ENCODE results near the gene CYSRT1.

The CYSRT1 gene

GRCh38 chr9:137234758-137235423 lies 9.9 kb downstream of the CYSRT1 start:
- no peak for DNase-seq (ENCODE audit: extremely low spot score)
- ChIA-PET CTCF (interaction anchor here (0.5 kb wide), 1 partner anchor 185 kb away, joined by 4 read pairs; no protein-coding TSS in a partner anchor), POLR2A (interaction anchor here (1.1 kb wide), 1 partner anchor 19 kb away, joined by 3 read pairs; no protein-coding TSS in a partner anchor)
- no peak for TF ChIP-seq HDGF (IDR thresholded peaks at IDR 0.05; ENCODE audit: borderline replicate concordance)
- TF ChIP-seq ARNT (IDR thresholded peaks at IDR 0.05) = no peak
- no peak for TF ChIP-seq SUZ12 (IDR thresholded peaks at IDR 0.05)
- TF ChIP-seq BHLHE40 (IDR thresholded peaks at IDR 0.05; ENCODE audit: borderline replicate concordance) = no peak
- TF ChIP-seq FOXK2 (IDR thresholded peaks at IDR 0.05) = no peak
- no peak for TF ChIP-seq TARDBP (IDR thresholded peaks at IDR 0.05)
- TF ChIP-seq ZNF384 (IDR thresholded peaks at IDR 0.05) = no peak
- TF ChIP-seq L3MBTL2 (conservative IDR thresholded peaks at IDR 0.05) = no peak
- no peak for TF ChIP-seq CTBP1 (IDR thresholded peaks at IDR 0.05; ENCODE audit: borderline replicate concordance)
- TF ChIP-seq FOXA1 (IDR thresholded peaks at IDR 0.05) = no peak
- TF ChIP-seq NFRKB (IDR thresholded peaks at IDR 0.05) = no peak
- no peak for TF ChIP-seq LEF1 (IDR thresholded peaks at IDR 0.05; ENCODE audit: borderline replicate concordance)
- TF ChIP-seq PKNOX1 (IDR thresholded peaks at IDR 0.05) = no peak
- TF ChIP-seq ELF4 (IDR thresholded peaks at IDR 0.05) = no peak
- no peak for TF ChIP-seq SP1 (IDR thresholded peaks at IDR 0.05)
- TF ChIP-seq FOXM1 (IDR thresholded peaks at IDR 0.05; ENCODE audit: borderline replicate concordance) = no peak

GRCh38 chr9:137235424-137236237 lies 10.7 kb downstream of the CYSRT1 start:
- ChIA-PET CTCF (interaction anchor here (1.0 kb wide), 2 partner anchors 110 to 166 kb away, joined by 3 to 4 read pairs; partner anchors contain the start of gene SAPCD2), POLR2A (interaction anchor here (1.0 to 2.3 kb wide), 3 partner anchors 10 to 19 kb away, joined by 3 to 10 read pairs (median 8); partner anchors contain the start of gene CYSRT1)
- TF ChIP-seq ELF4 (IDR thresholded peaks at IDR 0.05) (no peak), HDGF (IDR thresholded peaks at IDR 0.05; ENCODE audit: borderline replicate concordance) (no peak), L3MBTL2 (conservative IDR thresholded peaks at IDR 0.05) (no peak), NFRKB (IDR thresholded peaks at IDR 0.05) (no peak), PKNOX1 (IDR thresholded peaks at IDR 0.05) (no peak), BHLHE40 (IDR thresholded peaks at IDR 0.05; ENCODE audit: borderline replicate concordance) (no peak), TARDBP (IDR thresholded peaks at IDR 0.05) (no peak), SP1 (IDR thresholded peaks at IDR 0.05) (no peak), FOXM1 (IDR thresholded peaks at IDR 0.05; ENCODE audit: borderline replicate concordance) (no peak), SUZ12 (IDR thresholded peaks at IDR 0.05) (no peak), ARNT (IDR thresholded peaks at IDR 0.05) (no peak), CTBP1 (IDR thresholded peaks at IDR 0.05; ENCODE audit: borderline replicate concordance) (no peak), LEF1 (IDR thresholded peaks at IDR 0.05; ENCODE audit: borderline replicate concordance) (no peak), FOXK2 (IDR thresholded peaks at IDR 0.05) (no peak), FOXA1 (IDR thresholded peaks at IDR 0.05) (no peak), ZNF384 (IDR thresholded peaks at IDR 0.05) (no peak)
- no peak for DNase-seq (ENCODE audit: extremely low spot score)

- POLR2A ChIA-PET = interaction anchor here (0.7 to 2.3 kb wide), 7 partner anchors 11 to 150 kb away, joined by 3 to 10 read pairs (median 5); partner anchors contain the start of genes CYSRT1 and MAN1B1
- TF ChIP-seq L3MBTL2 (conservative IDR thresholded peaks at IDR 0.05) (no peak), FOXA1 (IDR thresholded peaks at IDR 0.05) (no peak), ZNF384 (IDR thresholded peaks at IDR 0.05) (no peak), BHLHE40 (IDR thresholded peaks at IDR 0.05; ENCODE audit: borderline replicate concordance) (no peak), LEF1 (IDR thresholded peaks at IDR 0.05; ENCODE audit: borderline replicate concordance) (0 out of 2 replicates have a peak, but pooled peaks have one; percentile 21), FOXM1 (IDR thresholded peaks at IDR 0.05; ENCODE audit: borderline replicate concordance) (peak; percentile 79), ELF4 (IDR thresholded peaks at IDR 0.05) (no peak), FOXK2 (IDR thresholded peaks at IDR 0.05) (no peak), SP1 (IDR thresholded peaks at IDR 0.05) (no peak), HDGF (IDR thresholded peaks at IDR 0.05; ENCODE audit: borderline replicate concordance) (no peak), TARDBP (IDR thresholded peaks at IDR 0.05) (peak; percentile 32; the same call in 1 of the 2 replicates), PKNOX1 (IDR thresholded peaks at IDR 0.05) (no peak), ARNT (IDR thresholded peaks at IDR 0.05) (peak; percentile 42; the same call in 1 of the 2 replicates), NFRKB (IDR thresholded peaks at IDR 0.05) (no peak), CTBP1 (IDR thresholded peaks at IDR 0.05; ENCODE audit: borderline replicate concordance) (no peak)
- peak; percentile 88 for DNase-seq (ENCODE audit: extremely low spot score)
- CTCF ChIA-PET = interaction anchor here (0.6 to 1.3 kb wide), 20 partner anchors 9 to 475 kb away, joined by 3 to 9 read pairs (median 4); partner anchors contain the start of genes CYSRT1, RNF224 and SAPCD2
These were observed 11.4 kb downstream of the CYSRT1 start for GRCh38 chr9:137236238-137236935.

GRCh38 chr9:137236936-137237421 lies 12.0 kb downstream of the CYSRT1 start:
- ChIA-PET CTCF (interaction anchor here (0.6 to 1.3 kb wide), 22 partner anchors 9 to 629 kb away, joined by 3 to 9 read pairs (median 4); partner anchors contain the start of genes CYSRT1, RNF224 and SAPCD2), POLR2A (interaction anchor here (0.7 to 2.3 kb wide), 7 partner anchors 12 to 150 kb away, joined by 3 to 10 read pairs (median 5); partner anchors contain the start of genes CYSRT1 and MAN1B1)
- DNase-seq (ENCODE audit: extremely low spot score) = no peak
- no peak for TF ChIP-seq HDGF (IDR thresholded peaks at IDR 0.05; ENCODE audit: borderline replicate concordance)
- no peak for TF ChIP-seq L3MBTL2 (conservative IDR thresholded peaks at IDR 0.05)
- TF ChIP-seq TARDBP (IDR thresholded peaks at IDR 0.05) = no peak
- TF ChIP-seq NFRKB (IDR thresholded peaks at IDR 0.05) = no peak
- no peak for TF ChIP-seq SUZ12 (IDR thresholded peaks at IDR 0.05)
- no peak for TF ChIP-seq FOXM1 (IDR thresholded peaks at IDR 0.05; ENCODE audit: borderline replicate concordance)
- no peak for TF ChIP-seq PKNOX1 (IDR thresholded peaks at IDR 0.05)
- no peak for TF ChIP-seq ZNF384 (IDR thresholded peaks at IDR 0.05)
- no peak for TF ChIP-seq FOXK2 (IDR thresholded peaks at IDR 0.05)
- TF ChIP-seq BHLHE40 (IDR thresholded peaks at IDR 0.05; ENCODE audit: borderline replicate concordance) = no peak
- TF ChIP-seq ELF4 (IDR thresholded peaks at IDR 0.05) = no peak

Data from HEK293T (cell line).